Measurements from ENCODE around the gene TMEM14A. TPM values are rescaled to one million over a fixed set of nuclear protein-coding genes. Genes with fewer than 3 reads are reported as not detected.

The TMEM14A gene
- total RNA-seq, 1 experiment from 2014 or later: 108 TPM

- DNase-seq (ENCODE audit: low spot score): no peak
Measured at GRCh38 chr6:52735071-52735470, 64.2 kb downstream of the TMEM14A start.

GRCh38 chr6:52736145-52736544 is 65.2 kb downstream of the TMEM14A start:
- no peak for DNase-seq (ENCODE audit: low spot score)

Other genes with a start within 250 kb of the TMEM14A start
- 91.1 and 104 TPM in 2 replicates for gene TRAM2, start 94.1 kb upstream of the TMEM14A start, total RNA-seq (2014; rRNA removed; shearing (Covaris generic))
- gene GSTA2, start 92.4 kb downstream of the TMEM14A start, total RNA-seq (2014; rRNA removed; shearing (Covaris generic)): not detected in 2 replicates
- gene GSTA1, start 132.7 kb downstream of the TMEM14A start, total RNA-seq (2014; rRNA removed; shearing (Covaris generic)): not detected in 2 replicates
- gene GSTA5, start 169.7 kb downstream of the TMEM14A start, total RNA-seq (2014; rRNA removed; shearing (Covaris generic)): not detected in 2 replicates
- gene GSTA3, start 238.6 kb downstream of the TMEM14A start, total RNA-seq (2014; rRNA removed; shearing (Covaris generic)): not detected in 2 replicates